HCT116 (cell line): ENCODE data around the gene TMIGD2. TPM values are rescaled to one million over a fixed set of nuclear protein-coding genes. Genes with fewer than 3 reads are reported as not detected.

Source experiments
- ATAC-seq: fragments of 200-7000 bp; cut with Tn5 transposase; 2 replicates; pipeline ENCODE4 v1.9.1; 2020; ENCODE audit warnings: mild to moderate bottlenecking, moderate library complexity
- BruUV-seq: library from RNA; stranded (reverse); fragments of 400-500 nt; replicated peaks from 2 replicates; lab custom pipeline; 2021; lab: Mats Ljungman, UMichigan
- CTCF ChIA-PET: fragments of 300-600 bp; sonication (Branson Sonifier 250); formaldehyde crosslinking; loops from one replicate; lab custom pipeline; 2021; ENCODE audit warnings: antibody characterized with exemption; lab: Charles Lee
- POLR2A ChIA-PET: fragments of 300-600, 350-600 bp; sonication (Branson Sonifier 250); formaldehyde crosslinking; loops from one replicate; lab custom pipeline; 2021; ENCODE audit warnings: antibody characterized with exemption; lab: Charles Lee
- RAD21 ChIA-PET, 2 experiments: fragments of 300-600 bp; sonication (Branson Sonifier 250); formaldehyde crosslinking; loops; one replicate each; lab custom pipeline; 2023; ENCODE audit warnings: low total read pairs in 2 of 2; ENCODE audit not compliant: uncharacterized antibody in 2 of 2, unreplicated experiment in 2 of 2, low non-redundant PET in 1 of 2; lab: Charles Lee
- DNase-seq: peaks from one replicate; pipeline ENCODE4 v3.0.0-alpha.2; 2010; ENCODE audit warnings: low read depth, low spot score
- H2AFZ ChIP-seq: fragments of 200-600 bp; shearing (Covaris generic), sonication (generic); 2 replicates; pipeline ENCODE4 v1.6.1; 2017; ENCODE audit warnings: low read depth, mixed run types, mixed read lengths, antibody characterized with exemption, low read length; ENCODE audit not compliant: poor library complexity, severe bottlenecking
- H3K27ac ChIP-seq: 2 replicates; pipeline ENCODE4 v1.5.1; 2012; ENCODE audit warnings: low read depth, low read length
- H3K27me3 ChIP-seq: fragments of 200-600 bp; sonication (generic); 2 replicates; pipeline ENCODE4 v1.6.1; 2016; ENCODE audit warnings: mixed run types, low read length, mixed read lengths; ENCODE audit not compliant: insufficient read depth
- H3K36me3 ChIP-seq, 2 experiments: fragments of 200-500 bp in 1 of 2; fragments of 200-600 bp in 1 of 2; sonication (Bioruptor generic) in 1 of 2; sonication (generic) in 1 of 2; 2 replicates each; pipeline versions ENCODE4 v1.5.1 to v1.6.1; 2014 to 2016; ENCODE audit warnings: low read length in 2 of 2, inconsistent platforms in 1 of 2, mixed read lengths in 1 of 2, mixed run types in 1 of 2; ENCODE audit not compliant: insufficient read depth in 2 of 2, control insufficient read depth in 1 of 2
- H3K4me1 ChIP-seq, 2 experiments: fragments of 200-600 bp in 1 of 2; sonication (generic) in 1 of 2; 2 replicates each; pipeline versions ENCODE4 v1.5.1 to v1.6.1; 2012 to 2017; ENCODE audit warnings: low read length in 2 of 2, inconsistent platforms in 1 of 2, mild to moderate bottlenecking in 1 of 2, mixed read lengths in 1 of 2, mixed run types in 1 of 2, moderate library complexity in 1 of 2; ENCODE audit not compliant: insufficient read depth in 2 of 2, control insufficient read depth in 1 of 2
- H3K4me2 ChIP-seq: fragments of 200-600 bp; sonication (generic); 2 replicates; pipeline ENCODE4 v1.6.1; 2017; ENCODE audit warnings: mixed run types, low read length, mixed read lengths
- H3K4me3 ChIP-seq, 2 experiments: fragments of 200-600 bp in 1 of 2; sonication (generic) in 1 of 2; replicated peaks in 1 of 2; 2 replicates each; pipeline ENCODE4 v1.5.1; 2011 to 2016; ENCODE audit warnings: low read length in 2 of 2, control low read depth in 1 of 2, low read depth in 1 of 2, mild to moderate bottlenecking in 1 of 2, mixed read lengths in 1 of 2, mixed run types in 1 of 2
- H3K79me2 ChIP-seq: fragments of 200-600 bp; sonication (generic); 2 replicates; pipeline ENCODE4 v1.6.1; 2017; ENCODE audit warnings: mild to moderate bottlenecking, mixed run types, low read length, moderate library complexity, mixed read lengths; ENCODE audit not compliant: insufficient read depth
- H3K9ac ChIP-seq: fragments of 200-600 bp; sonication (generic); 2 replicates; pipeline ENCODE4 v1.6.1; 2016; ENCODE audit warnings: low read length, mixed read lengths
- H3K9me2 ChIP-seq: fragments of 200-600 bp; sonication (generic), shearing (Covaris generic); 2 replicates; pipeline ENCODE4 v1.6.1; 2017; ENCODE audit warnings: mixed run types, mild to moderate bottlenecking, moderate library complexity; ENCODE audit not compliant: insufficient read depth
- H3K9me3 ChIP-seq, 2 experiments: fragments of 200-500 bp in 1 of 2; fragments of 200-600 bp in 1 of 2; sonication (Bioruptor generic) in 1 of 2; sonication (generic) in 1 of 2; 2 replicates each; pipeline ENCODE4 v1.6.1; 2014 to 2017; ENCODE audit warnings: low read length in 2 of 2, mixed read lengths in 2 of 2, inconsistent platforms in 1 of 2, low read depth in 1 of 2, mild to moderate bottlenecking in 1 of 2, mixed run types in 1 of 2, moderate library complexity in 1 of 2; ENCODE audit not compliant: control insufficient read depth in 1 of 2, insufficient read depth in 1 of 2
- H4K20me1 ChIP-seq: fragments of 200-600 bp; sonication (generic), shearing (Covaris generic); 2 replicates; pipeline ENCODE4 v1.6.1; 2017; ENCODE audit warnings: mixed run types, mild to moderate bottlenecking, moderate library complexity; ENCODE audit not compliant: insufficient read depth
- CBX3 ChIP-seq: IDR thresholded peaks from 2 replicates; pipeline ENCODE4 v1.6.1; 2012; ENCODE audit warnings: low read depth
- CEBPB ChIP-seq: IDR thresholded peaks from 2 replicates; pipeline ENCODE4 v1.6.1; 2012; ENCODE audit warnings: low read depth
- EGR1 ChIP-seq: IDR thresholded peaks from 2 replicates; pipeline ENCODE4 v1.6.1; 2012; ENCODE audit warnings: low read depth
- ELF1 ChIP-seq: IDR thresholded peaks from 2 replicates; pipeline ENCODE4 v1.6.1; 2012; ENCODE audit warnings: low read depth, borderline replicate concordance
- EZH2phosphoT487 ChIP-seq: fragments of 200-600 bp; IDR thresholded peaks from 2 replicates; pipeline ENCODE4 v1.6.1; 2018; ENCODE audit warnings: antibody characterized with exemption, borderline replicate concordance
- FOSL1 ChIP-seq: IDR thresholded peaks from 2 replicates; pipeline ENCODE4 v1.6.1; 2012; ENCODE audit warnings: low read depth
- JUND ChIP-seq: IDR thresholded peaks from 2 replicates; pipeline ENCODE4 v1.6.1; 2012
- POLR2A ChIP-seq: IDR thresholded peaks from 2 replicates; pipeline ENCODE4 v1.7.0; 2011; ENCODE audit warnings: borderline replicate concordance; ENCODE audit not compliant: insufficient read depth, insufficient read length; ENCODE audit errors: extremely low read depth
- RAD21 ChIP-seq: IDR thresholded peaks from 2 replicates; pipeline ENCODE4 v1.6.1; 2012; ENCODE audit warnings: low read depth, mild to moderate bottlenecking
- SIN3A ChIP-seq: IDR thresholded peaks from 2 replicates; pipeline ENCODE4 v1.6.1; 2012; ENCODE audit warnings: low read depth
- SP1 ChIP-seq: IDR thresholded peaks from 2 replicates; pipeline ENCODE4 v1.6.1; 2012; ENCODE audit warnings: low read depth
- TCF7L2 ChIP-seq: IDR thresholded peaks from 2 replicates; pipeline ENCODE4 v1.7.0; 2011; ENCODE audit warnings: borderline replicate concordance, inconsistent platforms; ENCODE audit not compliant: insufficient read depth, insufficient read length; ENCODE audit errors: extremely low read depth
- YY1 ChIP-seq: IDR thresholded peaks from 2 replicates; pipeline ENCODE4 v1.6.1; 2011; ENCODE audit warnings: low read length, low read depth, moderate library complexity, mild to moderate bottlenecking; ENCODE audit not compliant: insufficient replicate concordance; ENCODE audit errors: extremely low read depth
- ZFX ChIP-seq: fragments of 450-650 bp; IDR thresholded peaks from 2 replicates; pipeline ENCODE4 v1.6.1; 2017
- ZNF274 ChIP-seq: fragments of 200-500 bp; sonication (Bioruptor generic); IDR thresholded peaks from 2 replicates; pipeline ENCODE4 v1.6.1; 2014; ENCODE audit warnings: mild to moderate bottlenecking, low read depth, low read length, inconsistent platforms
- intact Hi-C: fragments of 100-400 bp; cut with micrococcal nuclease; formaldehyde crosslinking; loops from 2 replicates; pipeline ENCODE4 v1.10.0; 2022
- total RNA-seq: library from RNA; stranded (reverse); gene quantifications from one replicate; pipeline ENCODE4 v1.2.1, GENCODE V29; 2021; ENCODE audit not compliant: unreplicated experiment
- TF ChIP-seq, protein P1 (sequence below): IDR thresholded peaks from 2 replicates; pipeline ENCODE4 v1.6.1; 2011; ENCODE audit warnings: mild to moderate bottlenecking, low read length, moderate library complexity; ENCODE audit not compliant: insufficient replicate concordance; ENCODE audit errors: extremely low read depth
- TF ChIP-seq, protein P2 (sequence below): IDR thresholded peaks from 2 replicates; pipeline ENCODE4 v1.6.1; 2012
- TF ChIP-seq, protein P3 (sequence below), 3 experiments: fragments of 200-600 bp in 1 of 3; sonication (generic) in 1 of 3; IDR thresholded peaks in 2 of 3; conservative IDR thresholded peaks in 1 of 3; 2 replicates each; pipeline ENCODE4 v1.5.1; 2012 to 2017; ENCODE audit warnings: low read depth in 2 of 3, low read length in 2 of 3, antibody characterized with exemption in 1 of 3, borderline replicate concordance in 1 of 3, control low read depth in 1 of 3, mild to moderate bottlenecking in 1 of 3, mixed read lengths in 1 of 3, mixed run types in 1 of 3, moderate library complexity in 1 of 3; ENCODE audit not compliant: insufficient read depth in 1 of 3

The TMIGD2 gene
- total RNA-seq, 1 experiment from 2014 or later = not detected

DNA sequence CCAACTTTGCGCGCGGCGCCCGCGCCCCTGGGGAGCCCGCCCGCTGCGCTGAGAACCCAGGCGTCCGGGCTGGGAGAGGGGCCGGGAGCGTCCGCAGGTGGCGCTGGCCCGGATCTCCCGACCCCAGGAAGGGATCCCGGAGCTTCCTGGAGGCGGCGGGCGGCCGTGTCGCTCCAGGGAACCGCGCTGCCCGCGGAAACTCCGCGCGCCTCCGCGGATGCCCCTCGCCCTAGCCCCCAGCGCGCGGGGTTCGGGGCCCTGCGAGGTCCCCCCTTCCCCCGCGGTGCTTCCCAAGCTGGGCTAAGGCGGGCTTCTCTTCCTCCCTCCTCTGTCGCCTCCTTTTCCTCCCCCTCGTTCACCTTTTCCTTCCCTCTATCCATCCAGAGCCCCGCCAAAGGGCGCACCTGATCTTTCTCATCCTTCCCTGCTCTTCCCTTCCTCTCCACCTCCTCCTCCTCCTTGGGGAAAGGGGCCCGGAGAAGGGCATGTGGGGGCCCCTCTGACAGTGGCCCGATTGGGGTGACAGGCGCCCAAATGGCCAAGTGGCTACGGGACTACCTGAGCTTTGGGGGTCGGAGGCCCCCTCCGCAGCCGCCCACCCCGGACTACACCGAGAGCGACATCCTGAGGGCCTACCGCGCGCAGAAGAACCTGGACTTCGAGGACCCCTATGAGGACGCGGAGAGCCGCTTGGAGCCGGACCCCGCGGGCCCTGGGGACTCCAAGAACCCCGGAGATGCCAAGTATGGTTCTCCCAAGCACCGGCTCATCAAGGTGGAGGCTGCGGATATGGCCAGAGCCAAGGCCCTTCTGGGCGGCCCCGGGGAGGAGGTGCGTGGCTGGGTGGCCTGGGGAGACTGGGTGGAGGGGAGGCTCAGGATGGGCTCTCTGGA is 22.4 kb downstream of the TMIGD2 start:
- ChIA-PET CTCF (no interaction called here), RAD21 (no interaction called here), POLR2A (no interaction called here)
- TF ChIP-seq ELF1 (no peak), TCF7L2 (no peak), YY1 (no peak), ZFX (no peak), SIN3A (no peak), FOSL1 (no peak), EZH2phosphoT487 (no peak), JUND (no peak), EGR1 (no peak), ZNF274 (no peak), CEBPB (no peak), CBX3 (no peak), POLR2A (no peak), RAD21 (no peak), SP1 (no peak)
- TF ChIP-seq, protein P1, sequence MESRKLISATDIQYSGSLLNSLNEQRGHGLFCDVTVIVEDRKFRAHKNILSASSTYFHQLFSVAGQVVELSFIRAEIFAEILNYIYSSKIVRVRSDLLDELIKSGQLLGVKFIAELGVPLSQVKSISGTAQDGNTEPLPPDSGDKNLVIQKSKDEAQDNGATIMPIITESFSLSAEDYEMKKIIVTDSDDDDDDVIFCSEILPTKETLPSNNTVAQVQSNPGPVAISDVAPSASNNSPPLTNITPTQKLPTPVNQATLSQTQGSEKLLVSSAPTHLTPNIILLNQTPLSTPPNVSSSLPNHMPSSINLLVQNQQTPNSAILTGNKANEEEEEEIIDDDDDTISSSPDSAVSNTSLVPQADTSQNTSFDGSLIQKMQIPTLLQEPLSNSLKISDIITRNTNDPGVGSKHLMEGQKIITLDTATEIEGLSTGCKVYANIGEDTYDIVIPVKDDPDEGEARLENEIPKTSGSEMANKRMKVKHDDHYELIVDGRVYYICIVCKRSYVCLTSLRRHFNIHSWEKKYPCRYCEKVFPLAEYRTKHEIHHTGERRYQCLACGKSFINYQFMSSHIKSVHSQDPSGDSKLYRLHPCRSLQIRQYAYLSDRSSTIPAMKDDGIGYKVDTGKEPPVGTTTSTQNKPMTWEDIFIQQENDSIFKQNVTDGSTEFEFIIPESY = no peak
- TF ChIP-seq, protein P2, sequence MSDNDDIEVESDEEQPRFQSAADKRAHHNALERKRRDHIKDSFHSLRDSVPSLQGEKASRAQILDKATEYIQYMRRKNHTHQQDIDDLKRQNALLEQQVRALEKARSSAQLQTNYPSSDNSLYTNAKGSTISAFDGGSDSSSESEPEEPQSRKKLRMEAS = no peak
- TF ChIP-seq, protein P3, sequence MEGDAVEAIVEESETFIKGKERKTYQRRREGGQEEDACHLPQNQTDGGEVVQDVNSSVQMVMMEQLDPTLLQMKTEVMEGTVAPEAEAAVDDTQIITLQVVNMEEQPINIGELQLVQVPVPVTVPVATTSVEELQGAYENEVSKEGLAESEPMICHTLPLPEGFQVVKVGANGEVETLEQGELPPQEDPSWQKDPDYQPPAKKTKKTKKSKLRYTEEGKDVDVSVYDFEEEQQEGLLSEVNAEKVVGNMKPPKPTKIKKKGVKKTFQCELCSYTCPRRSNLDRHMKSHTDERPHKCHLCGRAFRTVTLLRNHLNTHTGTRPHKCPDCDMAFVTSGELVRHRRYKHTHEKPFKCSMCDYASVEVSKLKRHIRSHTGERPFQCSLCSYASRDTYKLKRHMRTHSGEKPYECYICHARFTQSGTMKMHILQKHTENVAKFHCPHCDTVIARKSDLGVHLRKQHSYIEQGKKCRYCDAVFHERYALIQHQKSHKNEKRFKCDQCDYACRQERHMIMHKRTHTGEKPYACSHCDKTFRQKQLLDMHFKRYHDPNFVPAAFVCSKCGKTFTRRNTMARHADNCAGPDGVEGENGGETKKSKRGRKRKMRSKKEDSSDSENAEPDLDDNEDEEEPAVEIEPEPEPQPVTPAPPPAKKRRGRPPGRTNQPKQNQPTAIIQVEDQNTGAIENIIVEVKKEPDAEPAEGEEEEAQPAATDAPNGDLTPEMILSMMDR (IDR thresholded peaks at IDR 0.05 in 2 of 3, conservative IDR thresholded peaks at IDR 0.05 in 1 of 3; ENCODE audit: borderline replicate concordance in 1 of 3, insufficient read depth in 1 of 3, low read depth in 2 of 3, low read length in 2 of 3) = no peak
- Histone ChIP-seq H3K79me2 (no peaks in the 10 kb centered on the region), H3K9me3 (no peaks in the 10 kb centered on the region), H3K36me3 (no peaks in the 10 kb centered on the region), H3K4me1 (peaks cover 5 to 19% of the 10 kb centered on the region in 2 experiments; a peak in 3 of 4 replicates), H3K4me2 (no peak overlapping the region), H3K9me2 (no peaks in the 10 kb centered on the region), H3K27ac (no peak overlapping the region), H2AFZ (no peak overlapping the region), H3K4me3 (no peak overlapping the region), H3K9ac (no peak overlapping the region), H3K27me3 (no peaks in the 10 kb centered on the region), H4K20me1 (no peaks in the 10 kb centered on the region)
- ATAC-seq = no peak
- BruUV-seq = no TSS peak
- no peak for DNase-seq
- intact Hi-C loops = no loop called here
